Uterus (tissue), 4 donors: ENCODE measurements around the gene CDH10. TPM values are rescaled to one million over a fixed set of nuclear protein-coding genes. Genes with fewer than 3 reads are reported as not detected.

ENCODE experiments used
- DNase-seq, 2 donors: peaks; one replicate each; pipeline ENCODE4 v3.0.0-alpha.2; 2019 to 2020
- H3K27ac ChIP-seq, 2 donors: fragments of 200-600 bp; sonication (generic); 1 replicate in 1 of 2; 2 replicates in 1 of 2; pipeline ENCODE4 v1.5.1; 2016 to 2018
- H3K27me3 ChIP-seq, 2 donors: fragments of 200-600 bp; sonication (generic); one replicate each; pipeline ENCODE4 v1.5.1; 2018 to 2019; ENCODE audit warnings: control low read depth in 1 of 2
- H3K36me3 ChIP-seq, 2 donors: fragments of 200-600 bp; sonication (generic); one replicate each; pipeline ENCODE4 v1.5.1; 2019; ENCODE audit warnings: control low read depth in 1 of 2
- H3K4me1 ChIP-seq, 2 donors: fragments of 200-600 bp; sonication (generic); one replicate each; pipeline ENCODE4 v1.5.1; 2018 to 2019; ENCODE audit warnings: control low read depth in 1 of 2
- H3K4me3 ChIP-seq, 2 donors: fragments of 200-600 bp; sonication (generic); 1 replicate in 1 of 2; 2 replicates in 1 of 2; pipeline ENCODE4 v1.5.1; 2018 to 2019; ENCODE audit warnings: mild to moderate bottlenecking in 1 of 2
- H3K9me3 ChIP-seq, 2 donors: fragments of 200-600 bp; sonication (generic); one replicate each; pipeline ENCODE4 v1.5.1; 2019; ENCODE audit warnings: control low read depth in 1 of 2
- CTCF ChIP-seq, 4 experiments: fragments of 200-600 bp in 2 of 4; fragments of 450-650 bp in 2 of 4; sonication (generic) in 2 of 4; IDR thresholded peaks; one replicate each; pipeline ENCODE4 v1.5.1; 2016 to 2019; ENCODE audit warnings: antibody characterized with exemption in 4 of 4, mild to moderate bottlenecking in 2 of 4, moderate library complexity in 1 of 4
- POLR2A ChIP-seq, 2 donors: fragments of 450-650 bp; IDR thresholded peaks; one replicate each; pipeline ENCODE4 v1.6.1; 2016; ENCODE audit warnings: antibody characterized with exemption in 2 of 2, mild to moderate bottlenecking in 1 of 2, moderate library complexity in 1 of 2
- intact Hi-C: fragments of 100-400 bp; cut with DNase I; formaldehyde crosslinking; loops from one replicate; pipeline ENCODE4 v1.15.1; 2023; ENCODE audit warnings: low total_unique reads
- total RNA-seq, 4 donors: library from RNA; depleted of rRNA in 3 of 4; stranded (reverse); fragments of >200 nt in 3 of 4; gene quantifications; one replicate each; pipeline versions ENCODE4 v1.1.0 to v1.2.4, GENCODE V29; 2014 to 2023
- donor health status: DM: yes; HTN: yes; CAD: no.

The CDH10 gene
- total RNA-seq, 4 donors from 2014 or later: 12.0 TPM; not detected in 3

- Histone ChIP-seq H3K4me1 (no peaks in the 10 kb centered on the region), H3K4me3 (no peak overlapping the region), H3K27ac (no peak overlapping the region), H3K27me3 (no peaks in the 10 kb centered on the region), H3K9me3 (no peaks in the 10 kb centered on the region), H3K36me3 (no peaks in the 10 kb centered on the region)
- no peak for DNase-seq
- TF ChIP-seq CTCF (IDR thresholded peaks at IDR 0.05): no peak
- no peak for TF ChIP-seq POLR2A (IDR thresholded peaks at IDR 0.05)
- intact Hi-C loops: no loop called here
Observed at GRCh38 chr5:24491490-24491889, 153.3 kb downstream of the CDH10 start.

- intact Hi-C loops: no loop called here
- TF ChIP-seq POLR2A (IDR thresholded peaks at IDR 0.05) (no peak), CTCF (IDR thresholded peaks at IDR 0.05) (no peak)
Observed at GRCh38 chr5:24487368-24488229, 157.2 kb downstream of the CDH10 start.

GRCh38 chr5:24480952-24481351, 163.8 kb downstream of the CDH10 start:
- intact Hi-C loops: no loop called here
- Histone ChIP-seq H3K9me3 (no peaks in the 10 kb centered on the region), H3K36me3 (peaks cover 0 to 4% of the 10 kb centered on the region in 2 donors), H3K27ac (no peak overlapping the region), H3K4me1 (no peaks in the 10 kb centered on the region), H3K27me3 (no peaks in the 10 kb centered on the region), H3K4me3 (no peak overlapping the region)
- no peak for DNase-seq
- no peak for TF ChIP-seq CTCF (IDR thresholded peaks at IDR 0.05)
- TF ChIP-seq POLR2A (IDR thresholded peaks at IDR 0.05): no peak

More at GRCh38 chr5:24487368-24488229, 157.2 kb downstream of the CDH10 start:
- Histone ChIP-seq H3K4me3 (no peak overlapping the region), H3K27me3 (no peaks in the 10 kb centered on the region), H3K36me3 (no peaks in the 10 kb centered on the region), H3K27ac (no peak overlapping the region), H3K4me1 (no peaks in the 10 kb centered on the region), H3K9me3 (no peaks in the 10 kb centered on the region)
- DNase-seq: no peak

- Histone ChIP-seq H3K27ac (no peak overlapping the region), H3K27me3 (no peaks in the 10 kb centered on the region), H3K9me3 (no peaks in the 10 kb centered on the region), H3K4me1 (no peaks in the 10 kb centered on the region), H3K36me3 (peaks cover 0 to 4% of the 10 kb centered on the region in 2 donors), H3K4me3 (no peak overlapping the region)
- no peak for DNase-seq
- TF ChIP-seq POLR2A (IDR thresholded peaks at IDR 0.05): no peak
- TF ChIP-seq CTCF (IDR thresholded peaks at IDR 0.05): no peak
- intact Hi-C loops: no loop called here
Observed at GRCh38 chr5:24477958-24478357, 166.8 kb downstream of the CDH10 start.

- no peak for DNase-seq
- Histone ChIP-seq H3K27ac (no peak overlapping the region), H3K4me1 (no peaks in the 10 kb centered on the region), H3K4me3 (no peak overlapping the region), H3K9me3 (no peaks in the 10 kb centered on the region), H3K27me3 (no peaks in the 10 kb centered on the region), H3K36me3 (peaks cover 0 to 4% of the 10 kb centered on the region in 2 donors)
- intact Hi-C loops: no loop called here
- TF ChIP-seq POLR2A (IDR thresholded peaks at IDR 0.05) (no peak), CTCF (IDR thresholded peaks at IDR 0.05) (no peak)
Observed at GRCh38 chr5:24475101-24475500, 169.7 kb downstream of the CDH10 start.
